GM12878 (cell line): ENCODE measurements around the gene PRR16. TPM values are rescaled to one million over a fixed set of nuclear protein-coding genes. Genes with fewer than 3 reads are reported as not detected.
"Not testable (repeated sequence)": the region's sequence is repeated elsewhere in the genome, so short reads cannot be mapped to it uniquely, and the experiment has no call there.

Source experiments
- ATAC-seq: fragments of 200-7000 bp; cut with Tn5 transposase; 3 replicates; pipeline ENCODE4 v1.9.1; 2020; ENCODE audit warnings: mild to moderate bottlenecking, moderate library complexity
- BruUV-seq: library from RNA; stranded (reverse); fragments of 400-500 nt; replicated peaks from 2 replicates; lab custom pipeline; 2021; lab: Mats Ljungman, UMichigan
- CTCF ChIA-PET: fragments of 300-600 bp; sonication (Branson Sonifier 250); formaldehyde crosslinking; extraction: SDS; loops from one replicate; lab custom pipeline; 2021; ENCODE audit warnings: inconsistent platforms; lab: Yijun Ruan, JAX
- POLR2A ChIA-PET: fragments of 350-600 bp; formaldehyde crosslinking; extraction: SDS; loops from one replicate; lab custom pipeline; 2021; ENCODE audit warnings: inconsistent platforms; lab: Charles Lee
- RAD21 ChIA-PET: fragments of 300-600 bp; sonication (Branson Sonifier 250); formaldehyde crosslinking; loops from one replicate; lab custom pipeline; 2023; ENCODE audit warnings: antibody characterized with exemption; ENCODE audit not compliant: unreplicated experiment; lab: Charles Lee
- SMC1A ChIA-PET: fragments of 300-600 bp; sonication (Branson Sonifier 250); formaldehyde crosslinking; loops from one replicate; lab custom pipeline; 2023; ENCODE audit not compliant: unreplicated experiment, uncharacterized antibody; lab: Charles Lee
- DNase-seq: peaks from one replicate; pipeline ENCODE4 v3.0.0-alpha.2; 2011; ENCODE audit warnings: low read depth, low spot score
- FAIRE-seq: peaks from 3 replicates; lab custom pipeline; 2011; peaks lifted over from hg19 to GRCh38; lab: Jason Lieb, UNC
- H2AFZ ChIP-seq: 2 replicates; pipeline ENCODE4 v1.6.0; 2011; ENCODE audit warnings: low read depth, low read length, control low read depth; ENCODE audit not compliant: control insufficient read depth
- H3K27ac ChIP-seq: 2 replicates; pipeline ENCODE4 v1.5.1; 2011; ENCODE audit warnings: control low read depth; ENCODE audit not compliant: control insufficient read depth, insufficient read depth
- H3K27me3 ChIP-seq, 2 experiments: replicated peaks in 1 of 2; 2 replicates each; pipeline versions ENCODE4 v1.6.0 to v1.6.1; 2011; ENCODE audit warnings: low read length in 1 of 2; ENCODE audit not compliant: control insufficient read depth in 2 of 2, insufficient read depth in 2 of 2
- H3K36me3 ChIP-seq, 2 experiments: 2 replicates each; pipeline ENCODE4 v1.5.1; 2011; ENCODE audit warnings: low read length in 1 of 2; ENCODE audit not compliant: control insufficient read depth in 2 of 2, insufficient read depth in 2 of 2
- H3K4me1 ChIP-seq: 2 replicates; pipeline ENCODE4 v1.6.1; 2011; ENCODE audit warnings: mild to moderate bottlenecking, low read length, moderate library complexity, mixed read lengths; ENCODE audit not compliant: control insufficient read depth, insufficient read depth
- H3K4me2 ChIP-seq: 2 replicates; pipeline ENCODE4 v1.6.0; 2011; ENCODE audit warnings: control low read depth; ENCODE audit not compliant: control insufficient read depth, insufficient read depth
- H3K4me3 ChIP-seq: fragments of 200-600 bp; sonication (generic); 2 replicates; pipeline ENCODE4 v1.5.1; 2016
- H3K79me2 ChIP-seq: 2 replicates; pipeline ENCODE4 v1.6.0; 2011; ENCODE audit warnings: low read length; ENCODE audit not compliant: control insufficient read depth, insufficient read depth
- H3K9ac ChIP-seq: 2 replicates; pipeline ENCODE4 v1.8.0; 2011; ENCODE audit warnings: low read length, control low read depth, mixed read lengths; ENCODE audit not compliant: control insufficient read depth, insufficient read depth
- H3K9me3 ChIP-seq: replicated peaks from 3 replicates; pipeline ENCODE4 v1.5.1; 2011; ENCODE audit warnings: mild to moderate bottlenecking, low read length; ENCODE audit not compliant: control insufficient read depth, insufficient read depth
- H4K20me1 ChIP-seq: 2 replicates; pipeline ENCODE4 v1.6.0; 2011; ENCODE audit not compliant: control insufficient read depth, insufficient read depth
- BMI1 ChIP-seq: fragments of 450-650 bp; IDR thresholded peaks from 2 replicates; pipeline ENCODE4 v1.6.1; 2016; ENCODE audit warnings: mild to moderate bottlenecking, moderate library complexity, borderline replicate concordance
- BRCA1 ChIP-seq: IDR thresholded peaks from 2 replicates; pipeline ENCODE4 v1.6.1; 2011; ENCODE audit warnings: low read depth, low read length, improper control_type of control experiment
- CBX3 ChIP-seq: fragments of 200-600 bp; sonication (generic); IDR thresholded peaks from 2 replicates; pipeline ENCODE4 v1.6.1; 2016; ENCODE audit warnings: low read depth, borderline replicate concordance
- CREB1 ChIP-seq: IDR thresholded peaks from 2 replicates; pipeline ENCODE4 v1.6.1; 2012; ENCODE audit warnings: low read depth, mild to moderate bottlenecking, inconsistent platforms
- DPF2 ChIP-seq: fragments of 450-650 bp; IDR thresholded peaks from 2 replicates; pipeline ENCODE4 v1.6.1; 2017; ENCODE audit warnings: mild to moderate bottlenecking
- ETV6 ChIP-seq, 2 experiments: fragments of 450-650 bp in 1 of 2; IDR thresholded peaks in 1 of 2; conservative IDR thresholded peaks in 1 of 2; 2 replicates each; pipeline ENCODE4 v1.6.1; 2014; ENCODE audit warnings: antibody characterized with exemption in 1 of 2, borderline replicate concordance in 1 of 2, low read depth in 1 of 2, mild to moderate bottlenecking in 1 of 2, moderate library complexity in 1 of 2
- FOXK2 ChIP-seq: fragments of 450-650 bp; IDR thresholded peaks from 2 replicates; pipeline ENCODE4 v1.6.1; 2017; ENCODE audit warnings: mild to moderate bottlenecking, moderate library complexity
- IKZF1 ChIP-seq: fragments of 450-650 bp; conservative IDR thresholded peaks from 2 replicates; pipeline ENCODE4 v1.6.1; 2017; ENCODE audit warnings: antibody characterized with exemption, mild to moderate bottlenecking
- JUNB ChIP-seq: IDR thresholded peaks from 2 replicates; pipeline ENCODE4 v1.6.1; 2016; ENCODE audit warnings: antibody characterized with exemption, mild to moderate bottlenecking
- MAX ChIP-seq: IDR thresholded peaks from 2 replicates; pipeline ENCODE4 v1.6.1; 2012; ENCODE audit warnings: low read depth, low read length, improper control_type of control experiment
- MLLT1 ChIP-seq: fragments of 450-650 bp; IDR thresholded peaks from 2 replicates; pipeline ENCODE4 v1.6.1; 2016; ENCODE audit warnings: mild to moderate bottlenecking
- RCOR1 ChIP-seq: conservative IDR thresholded peaks from 2 replicates; pipeline ENCODE4 v1.6.1; 2012; ENCODE audit warnings: low read depth, low read length, improper control_type of control experiment
- SUZ12 ChIP-seq: fragments of 200-600 bp; sonication (generic); IDR thresholded peaks from one replicate; pipeline ENCODE4 v1.6.1; 2018; ENCODE audit warnings: antibody characterized with exemption, mild to moderate bottlenecking; ENCODE audit not compliant: unreplicated experiment
- ZNF207 ChIP-seq: fragments of 450-650 bp; IDR thresholded peaks from 2 replicates; pipeline ENCODE4 v1.6.1; 2014; ENCODE audit warnings: antibody characterized with exemption, mild to moderate bottlenecking, borderline replicate concordance
- ZNF217 ChIP-seq: fragments of 450-650 bp; IDR thresholded peaks from 2 replicates; pipeline ENCODE4 v1.6.1; 2017; ENCODE audit warnings: antibody characterized with exemption, mild to moderate bottlenecking
- ZNF384 ChIP-seq: IDR thresholded peaks from 2 replicates; pipeline ENCODE4 v1.6.1; 2012; ENCODE audit warnings: low read depth, mild to moderate bottlenecking, low read length, improper control_type of control experiment, borderline replicate concordance
- ZZZ3 ChIP-seq: IDR thresholded peaks from 2 replicates; pipeline ENCODE4 v1.6.1; 2011; ENCODE audit warnings: low read depth; ENCODE audit not compliant: control insufficient read depth, insufficient read length
- WGBS: methylation state at CpG from one replicate; pipeline ENCODE4 v1.1.6; 2016; ENCODE audit warnings: low lambda C conversion rate; ENCODE audit not compliant: insufficient replicate concordance, insufficient coverage; ENCODE audit errors: missing lambda C conversion rate; 5-methylcytosine and 5-hydroxymethylcytosine counted together
- in situ Hi-C: fragments of 300-500 bp; cut with MboI; formaldehyde crosslinking; loops from 9 replicates; pipeline ENCODE4 v1.14.3; 2018; ENCODE audit warnings: mixed read lengths
- intact Hi-C: fragments of 100-400 bp; cut with micrococcal nuclease; formaldehyde crosslinking; loops from one replicate; pipeline ENCODE4 v1.14.2; 2022; ENCODE audit not compliant: unreplicated experiment
- polyA plus RNA-seq, 11 experiments: library from polyadenylated mRNA; depleted of rRNA in 4 of 11; unstranded in 6 of 11; stranded (reverse) in 5 of 11; fragments of >200 nt; fragmentation: Nextera tagmentation in 4 of 11; fragmentation: Illumina TruSeq in 1 of 11; extraction: Ambion mirVana in 4 of 11; extraction: Trizol in 1 of 11; gene quantifications; 1 replicate in 1 of 11; 2 replicates in 10 of 11; pipeline versions ENCODE4 v1.2.1 to v1.2.3, GENCODE V29; 2011 to 2016; ENCODE audit warnings: inconsistent platforms in 2 of 11, missing spikeins in 2 of 11, low read depth in 1 of 11
- total RNA-seq, 4 experiments: library from RNA; depleted of rRNA in 3 of 4; stranded (reverse); fragments of >200 nt in 3 of 4; fragmentation: Illumina TruSeq in 1 of 4; extraction: Trizol in 1 of 4; gene quantifications; 2 replicates each; pipeline versions ENCODE4 v1.2.1 to v1.2.3, GENCODE V29; 2013 to 2021

PRR16 gene
- total and polyA plus RNA-seq, 10 of the 15 experiments (the other 5 are each of a cell fraction or from before 2014, with no cell fraction given): not detected

- 79% methylated on average over 23 of the region's 25 CpGs for WGBS
- H3K36me3 ChIP-seq, FAIRE-seq, SMC1A ChIA-PET, CTCF ChIA-PET, RAD21 ChIA-PET, intact Hi-C loops, DNase-seq, in situ Hi-C loops, H3K27me3 ChIP-seq, H3K79me2 ChIP-seq, H3K9me3 ChIP-seq, BruUV-seq, H4K20me1 ChIP-seq, ATAC-seq, H2AFZ ChIP-seq, H3K27ac ChIP-seq, H3K4me3 ChIP-seq, H3K4me2 ChIP-seq, H3K4me1 ChIP-seq, POLR2A ChIA-PET, H3K9ac ChIP-seq: not testable (repeated sequence)
These were observed 37.3 kb upstream of the PRR16 start for GRCh38 chr5:120426633-120427275.

GRCh38 chr5:120430572-120430971, 33.5 kb upstream of the PRR16 start:
- no TSS peak for BruUV-seq
- POLR2A ChIA-PET: no interaction called here
- no peaks in the 10 kb centered on the region for H3K36me3 ChIP-seq
- no peak overlapping the region for H3K9ac ChIP-seq
- intact Hi-C loops (no loop called here), in situ Hi-C loops (no loop called here)
- H3K27me3 ChIP-seq: no peaks in the 10 kb centered on the region
- no peaks in the 10 kb centered on the region for H3K4me1 ChIP-seq
- RAD21 ChIA-PET: no interaction called here
- H2AFZ ChIP-seq: no peak overlapping the region
- no peaks in the 10 kb centered on the region for H3K79me2 ChIP-seq
- H3K4me3 ChIP-seq: no peak overlapping the region
- CTCF ChIA-PET: no interaction called here
- FAIRE-seq (no peak), DNase-seq (no peak), ATAC-seq (no peak)
- H3K9me3 ChIP-seq: no peaks in the 10 kb centered on the region
- H3K27ac ChIP-seq: no peak overlapping the region
- SMC1A ChIA-PET: no interaction called here
- no peak overlapping the region for H3K4me2 ChIP-seq
- H4K20me1 ChIP-seq: no peaks in the 10 kb centered on the region
- TF ChIP-seq ZNF207: no peak
- no peak for TF ChIP-seq CREB1
- no peak for TF ChIP-seq ZNF384
- TF ChIP-seq ZZZ3: no peak
- no peak for TF ChIP-seq IKZF1
- no peak for TF ChIP-seq BMI1
- TF ChIP-seq RCOR1: no peak
- no peak for TF ChIP-seq JUNB
- TF ChIP-seq BRCA1: no peak
- no peak for TF ChIP-seq FOXK2
- no peak for TF ChIP-seq DPF2
- TF ChIP-seq MAX: no peak
- no peak for TF ChIP-seq SUZ12
- no peak for TF ChIP-seq CBX3
- no peak for TF ChIP-seq MLLT1
- TF ChIP-seq ETV6 (conservative IDR thresholded peaks at IDR 0.05 in 1 of 2, IDR thresholded peaks at IDR 0.05 in 1 of 2; ENCODE audit: borderline replicate concordance in 1 of 2, low read depth in 1 of 2): no peak
- TF ChIP-seq ZNF217: no peak
